Bronchus fibroblast of lung (primary cell): Measurements from ENCODE around the gene LST1. TPM values are rescaled to one million over a fixed set of nuclear protein-coding genes. Genes with fewer than 3 reads are reported as not detected.

Source experiments
- total RNA-seq: library from RNA; depleted of rRNA; stranded (reverse); fragments of >200 nt; gene quantifications from 2 replicates; pipeline ENCODE4 v1.2.3, GENCODE V29; 2015

The LST1 gene
- not detected in 2 replicates for total RNA-seq

GRCh38 chr6:31586008-31586407 is at the start of gene LST1:
Gene LST1 (plus strand): TSS chr6:31586277. CDS start chr6:31587300, 1,023 bp downstream.

GRCh38 chr6:31541658-31542521 is 44.2 kb upstream of the LST1 start, which contains the start of gene DDX39B:
Gene DDX39B (minus strand): TSS chr6:31542003. CDS start chr6:31540532, 1,471 bp downstream.

GRCh38 chr6:31546339-31546957 is 39.6 kb upstream of the LST1 start, which contains the start of gene ATP6V1G2:
Gene ATP6V1G2 (minus strand): TSS chr6:31546608. CDS start chr6:31546559, 49 bp downstream.

GRCh38 chr6:31546958-31547726 is 38.9 kb upstream of the LST1 start, which contains the start of gene NFKBIL1:
Gene NFKBIL1 (plus strand): TSS chr6:31547608. CDS start chr6:31547695, 87 bp downstream.

GRCh38 chr6:31572041-31572911 is 13.8 kb upstream of the LST1 start, which contains the start of gene LTA:
Gene LTA (plus strand): TSS chr6:31572289. CDS start chr6:31572743, 454 bp downstream.

GRCh38 chr6:31575335-31575901 is 10.7 kb upstream of the LST1 start, which contains the start of gene TNF:
Gene TNF (plus strand): TSS chr6:31575565. CDS start chr6:31575742, 177 bp downstream.

GRCh38 chr6:31582230-31582643 is 3.8 kb upstream of the LST1 start, which contains the start of gene LTB:
Gene LTB (minus strand): TSS chr6:31582424. CDS start chr6:31582417, 7 bp downstream.

GRCh38 chr6:31614684-31615578 is 28.9 kb downstream of the LST1 start, which contains the start of gene AIF1:
Gene AIF1 (plus strand): TSS chr6:31615234. CDS start chr6:31615330, 96 bp downstream.

GRCh38 chr6:31620586-31621319 is 34.7 kb downstream of the LST1 start, which contains the start of gene PRRC2A:
Gene PRRC2A (plus strand): TSS chr6:31620715. CDS start chr6:31622790, 2,075 bp downstream.

Other genes starting within 250 kb of the LST1 start
- gene HLA-B, start 229.1 kb upstream of the LST1 start, total RNA-seq: 39.8 and 53.1 TPM in 2 replicates
- gene MICA, start 182.7 kb upstream of the LST1 start, total RNA-seq: 106 and 108 TPM in 2 replicates
- gene MICB, start 88.1 kb upstream of the LST1 start, total RNA-seq: 22.4 and 24.2 TPM in 2 replicates
- gene MCCD1, start 57.3 kb upstream of the LST1 start, total RNA-seq: not detected in 2 replicates
- gene DDX39B, start 44.3 kb upstream of the LST1 start, total RNA-seq: 498 and 551 TPM in 2 replicates
- gene ATP6V1G2, start 39.7 kb upstream of the LST1 start, total RNA-seq: 1.2 and 2.7 TPM in 2 replicates
- gene NFKBIL1, start 38.7 kb upstream of the LST1 start, total RNA-seq: 17.7 and 19.9 TPM in 2 replicates
- not detected in 2 replicates for gene LTA, start 14.0 kb upstream of the LST1 start, total RNA-seq
- not detected in 2 replicates for gene TNF, start 10.7 kb upstream of the LST1 start, total RNA-seq
- not detected in 2 replicates for gene LTB, start 3.9 kb upstream of the LST1 start, total RNA-seq
- gene NCR3, start 6.7 kb downstream of the LST1 start, total RNA-seq: not detected in 2 replicates
- gene AIF1, start 29.0 kb downstream of the LST1 start, total RNA-seq: 0.15 TPM in 1 of 2 replicates, not detected in the other
- gene PRRC2A, start 34.4 kb downstream of the LST1 start, total RNA-seq: 103 and 107 TPM in 2 replicates
- 265 and 271 TPM in 2 replicates for gene BAG6, start 66.4 kb downstream of the LST1 start, total RNA-seq
- 2.9 and 3.6 TPM in 2 replicates for gene APOM, start 69.6 kb downstream of the LST1 start, total RNA-seq
- gene C6orf47, start 74.5 kb downstream of the LST1 start, total RNA-seq: 15.6 and 17.7 TPM in 2 replicates
- gene GPANK1, start 78.7 kb downstream of the LST1 start, total RNA-seq: 14.0 and 14.4 TPM in 2 replicates
- gene CSNK2B, start 79.8 kb downstream of the LST1 start, total RNA-seq: 316 and 357 TPM in 2 replicates
- gene LY6G5B, start 83.7 kb downstream of the LST1 start, total RNA-seq: 0.84 and 1.3 TPM in 2 replicates
- 1.0 and 2.2 TPM in 2 replicates for gene LY6G5C, start 94.8 kb downstream of the LST1 start, total RNA-seq
- gene ABHD16A, start 117.0 kb downstream of the LST1 start, total RNA-seq: 23.5 and 25.1 TPM in 2 replicates
- not detected in 2 replicates for gene LY6G6F, start 120.6 kb downstream of the LST1 start, total RNA-seq
- not detected in 2 replicates for gene LY6G6D, start 129.1 kb downstream of the LST1 start, total RNA-seq
- not detected in 2 replicates for gene LY6G6C, start 135.5 kb downstream of the LST1 start, total RNA-seq
- gene MPIG6B, start 137.1 kb downstream of the LST1 start, total RNA-seq: not detected in 2 replicates
- gene DDAH2, start 143.0 kb downstream of the LST1 start, total RNA-seq: 56.0 and 63.8 TPM in 2 replicates
- 974 and 1,027 TPM in 2 replicates for gene CLIC1, start 150.3 kb downstream of the LST1 start, total RNA-seq
- 10.9 and 15.5 TPM in 2 replicates for gene MSH5, start 153.7 kb downstream of the LST1 start, total RNA-seq
- 3.2 and 5.8 TPM in 2 replicates for gene SAPCD1, start 176.4 kb downstream of the LST1 start, total RNA-seq
- 0.45 and 0.67 TPM in 2 replicates for gene VWA7, start 191.1 kb downstream of the LST1 start, total RNA-seq
- gene VARS1, start 209.5 kb downstream of the LST1 start, total RNA-seq: 90.6 and 111 TPM in 2 replicates
- gene LSM2, start 220.7 kb downstream of the LST1 start, total RNA-seq: 133 and 134 TPM in 2 replicates
- 0.30 and 0.50 TPM in 2 replicates for gene HSPA1L, start 229.0 kb downstream of the LST1 start, total RNA-seq
- 56.3 and 60.4 TPM in 2 replicates for gene HSPA1A, start 229.3 kb downstream of the LST1 start, total RNA-seq
- 112 and 118 TPM in 2 replicates for gene HSPA1B, start 241.5 kb downstream of the LST1 start, total RNA-seq